Spleen (tissue), 11 donors: ENCODE data around the gene SPDYE17. TPM values are rescaled to one million over a fixed set of nuclear protein-coding genes. Genes with fewer than 3 reads are reported as not detected.
"Not testable (repeated sequence)": the region's sequence is repeated elsewhere in the genome, so short reads cannot be mapped to it uniquely, and the experiment has no call there.

Experiments used
- DNase-seq: peaks from one replicate; pipeline ENCODE4 v3.0.0-alpha.2; 2020
- H3K27ac ChIP-seq, 8 donors: fragments of 200-600 bp; sonication (generic) in 7 of 8; 1 replicate in 4 of 8; 2 replicates in 4 of 8; pipeline versions ENCODE4 v1.5.0 to v1.8.0; 2016 to 2021; ENCODE audit warnings: inconsistent platforms in 4 of 8, mild to moderate bottlenecking in 4 of 8, moderate library complexity in 1 of 8
- H3K27me3 ChIP-seq, 7 donors: fragments of 200-600 bp; sonication (generic) in 6 of 7; replicated peaks in 1 of 7; 1 replicate in 4 of 7; 2 replicates in 3 of 7; pipeline versions ENCODE4 v1.5.0 to v1.8.0; 2016 to 2021; ENCODE audit warnings: inconsistent platforms in 3 of 7, mild to moderate bottlenecking in 1 of 7
- H3K36me3 ChIP-seq, 6 donors: fragments of 200-600 bp; sonication (generic) in 5 of 6; 1 replicate in 4 of 6; 2 replicates in 2 of 6; pipeline versions ENCODE4 v1.5.0 to v1.8.0; 2016 to 2021; ENCODE audit warnings: inconsistent platforms in 2 of 6
- H3K4me1 ChIP-seq, 6 donors: fragments of 200-600 bp; sonication (generic) in 5 of 6; 1 replicate in 3 of 6; 2 replicates in 3 of 6; pipeline versions ENCODE4 v1.5.0 to v1.8.0; 2016 to 2021; ENCODE audit warnings: inconsistent platforms in 3 of 6
- H3K4me3 ChIP-seq, 8 donors: fragments of 200-600 bp; sonication (generic) in 7 of 8; 1 replicate in 4 of 8; 2 replicates in 4 of 8; pipeline versions ENCODE4 v1.5.0 to v1.8.0; 2016 to 2021; ENCODE audit warnings: inconsistent platforms in 4 of 8, mild to moderate bottlenecking in 4 of 8, moderate library complexity in 2 of 8
- H3K9me3 ChIP-seq, 8 donors: fragments of 200-600 bp; sonication (generic) in 7 of 8; 1 replicate in 4 of 8; 2 replicates in 4 of 8; pipeline versions ENCODE4 v1.5.0 to v1.8.0; 2016 to 2021; ENCODE audit warnings: inconsistent platforms in 4 of 8
- CTCF ChIP-seq, 11 experiments: fragments of 200-600 bp in 7 of 11; fragments of 450-650 bp in 4 of 11; sonication (generic) in 4 of 11; IDR thresholded peaks in 8 of 11; conservative IDR thresholded peaks in 3 of 11; 1 replicate in 7 of 11; 2 replicates in 4 of 11; pipeline versions ENCODE4 v1.4.0 to v1.8.0; 2016 to 2021; ENCODE audit warnings: antibody characterized with exemption in 11 of 11, inconsistent platforms in 4 of 11, mild to moderate bottlenecking in 1 of 11
- POLR2A ChIP-seq, 3 donors: fragments of 450-650 bp; IDR thresholded peaks; one replicate each; pipeline ENCODE4 v1.5.1; 2017; ENCODE audit warnings: antibody characterized with exemption in 3 of 3, mild to moderate bottlenecking in 1 of 3
- POLR2AphosphoS5 ChIP-seq, 3 donors: sonication (generic); formaldehyde crosslinking; IDR thresholded peaks; one replicate each; pipeline ENCODE4 v1.5.1; 2017; ENCODE audit warnings: antibody characterized with exemption in 3 of 3
- WGBS, 5 donors: extraction: QIAGEN DNeasy Blood & Tissue Kit in 3 of 5; methylation state at CpG; one replicate each; pipeline versions ENCODE4 v1.1.5 to v1.1.7; 2013 to 2018; 5-methylcytosine and 5-hydroxymethylcytosine counted together
- intact Hi-C: fragments of 100-400 bp; cut with DNase I; formaldehyde crosslinking; loops from one replicate; pipeline ENCODE4 v1.15.0; 2023; ENCODE audit warnings: low total_unique reads
- polyA plus RNA-seq, 3 donors: library from polyadenylated mRNA; stranded (reverse); fragments of 200-250 nt; gene quantifications; one replicate each; pipeline ENCODE4 v1.2.1, GENCODE V29; 2013
- total RNA-seq, 7 donors: library from RNA; depleted of rRNA in 3 of 7; stranded (reverse); fragments of >200 nt in 3 of 7; fragmentation: NEBNext Ultra II Directional in 4 of 7; extraction: Animal tissue kit (Norgen Biotek cat#: 25700) in 4 of 7; gene quantifications; one replicate each; pipeline versions ENCODE4 v1.1.0 to v1.2.1, GENCODE V29; 2016 to 2021
- donor health status: healthy with polysubstance abuse.
- donor health status: DM: no; HTN: no; CAD: no; lungs with moderate emphysema.
- donor health status: DM: no; HTN: no; CAD: no.
- donor health status: Bipolar disorder and iron deficiency.
- donor health status: healthy.
- donor health status: DM: no; HTN: no; CAD: no.
- donor health status: DM: yes; HTN: yes; CAD: no.

The SPDYE17 gene
- total and polyA plus RNA-seq, 10 donors = not detected

GRCh38 chr7:76998764-76999450, 33.3 kb downstream of the SPDYE17 start:
- H3K9me3 ChIP-seq, intact Hi-C loops, H3K4me1 ChIP-seq, H3K27ac ChIP-seq, H3K4me3 ChIP-seq, DNase-seq, H3K27me3 ChIP-seq: not testable (repeated sequence)
- peaks cover 0 to 38% (median 3%) of the 10 kb centered on the region in 6 donors for H3K36me3 ChIP-seq
- 80 to 93% (median 89%) methylated on average over 1 to 10 of the region's 11 CpGs for WGBS, 5 donors

- 81 to 95% (median 86%) methylated on average over 3 of the region's 3 CpGs for WGBS, 5 donors
- TF ChIP-seq POLR2AphosphoS5 (IDR thresholded peaks at IDR 0.05) = no peak
- no peak for TF ChIP-seq POLR2A (IDR thresholded peaks at IDR 0.05)
- TF ChIP-seq CTCF (IDR thresholded peaks at IDR 0.05 in 8 of 11, conservative IDR thresholded peaks at IDR 0.05 in 3 of 11) = no peak
- Histone ChIP-seq H3K4me3 (no peak overlapping the region), H3K4me1 (no peaks in the 10 kb centered on the region), H3K27me3 (no peaks in the 10 kb centered on the region), H3K36me3 (peaks cover 0 to 40% (median 3%) of the 10 kb centered on the region in 6 donors), H3K9me3 (no peaks in the 10 kb centered on the region), H3K27ac (no peak overlapping the region)
- no peak for DNase-seq
- intact Hi-C loops = no loop called here
Observed at GRCh38 chr7:76998285-76998589, 33.9 kb downstream of the SPDYE17 start.

- intact Hi-C loops = no loop called here
- WGBS, 5 donors = 74 to 83% (median 78%) methylated on average over 5 of the region's 5 CpGs
- no peak for DNase-seq
Observed at GRCh38 chr7:76997381-76998284, 34.5 kb downstream of the SPDYE17 start.

GRCh38 chr7:76996932-76997331, 35.2 kb downstream of the SPDYE17 start:
- intact Hi-C loops, H3K4me3 ChIP-seq, H3K27me3 ChIP-seq, H3K4me1 ChIP-seq, H3K27ac ChIP-seq, DNase-seq, H3K9me3 ChIP-seq: not testable (repeated sequence)
- peaks cover 0 to 27% (median 0%) of the 10 kb centered on the region in 6 donors for H3K36me3 ChIP-seq

More at GRCh38 chr7:76997381-76998284, 34.5 kb downstream of the SPDYE17 start:
- peak overlapping the region in 1 of 8 donors; percentile 40 for H3K27ac ChIP-seq
- H3K36me3 ChIP-seq = peaks cover 0 to 34% (median 2%) of the 10 kb centered on the region in 6 donors
- no peak for TF ChIP-seq POLR2AphosphoS5 (IDR thresholded peaks at IDR 0.05)
- no peak for TF ChIP-seq CTCF (IDR thresholded peaks at IDR 0.05 in 8 of 11, conservative IDR thresholded peaks at IDR 0.05 in 3 of 11)
- TF ChIP-seq POLR2A (IDR thresholded peaks at IDR 0.05) = no peak
- H3K9me3 ChIP-seq = no peaks in the 10 kb centered on the region
- no peaks in the 10 kb centered on the region for H3K4me1 ChIP-seq
- no peak overlapping the region for H3K4me3 ChIP-seq
- H3K27me3 ChIP-seq = no peaks in the 10 kb centered on the region

- H3K4me1 ChIP-seq, H3K9me3 ChIP-seq, DNase-seq, H3K4me3 ChIP-seq, intact Hi-C loops, H3K27ac ChIP-seq, H3K27me3 ChIP-seq: not testable (repeated sequence)
- 89 to 100% (median 94%) methylated on average over 2 to 5 of the region's 13 CpGs for WGBS, 5 donors
- peaks cover 0 to 19% (median 0%) of the 10 kb centered on the region in 6 donors for H3K36me3 ChIP-seq
Observed at GRCh38 chr7:76994286-76994685, 37.9 kb downstream of the SPDYE17 start.

GRCh38 chr7:76993831-76994230, 38.3 kb downstream of the SPDYE17 start:
- H3K27me3 ChIP-seq, H3K9me3 ChIP-seq, H3K4me1 ChIP-seq, intact Hi-C loops, H3K27ac ChIP-seq, H3K4me3 ChIP-seq: not testable (repeated sequence)
- peaks cover 0 to 19% (median 0%) of the 10 kb centered on the region in 6 donors for H3K36me3 ChIP-seq
- 91 to 94% (median 92%) methylated on average over 17 to 19 of the region's 19 CpGs for WGBS, 5 donors
- DNase-seq = peak; percentile 67

GRCh38 chr7:76992871-76993270, 39.3 kb downstream of the SPDYE17 start:
- H3K4me3 ChIP-seq, H3K27ac ChIP-seq, intact Hi-C loops, H3K9me3 ChIP-seq, H3K27me3 ChIP-seq, DNase-seq, H3K4me1 ChIP-seq: not testable (repeated sequence)
- H3K36me3 ChIP-seq = peaks cover 0 to 19% (median 0%) of the 10 kb centered on the region in 6 donors
- 97 to 98% (median 98%) methylated on average over 4 to 5 of the region's 7 CpGs; no CpG with 5 or more reads in 2 of the 5 donors for WGBS, 5 donors

- H3K27me3 ChIP-seq, H3K9me3 ChIP-seq, intact Hi-C loops, H3K4me1 ChIP-seq, H3K27ac ChIP-seq, H3K4me3 ChIP-seq, DNase-seq: not testable (repeated sequence)
- WGBS, 5 donors = 50 to 88% (median 77%) methylated on average over 2 to 13 of the region's 18 CpGs
- peaks cover 0 to 19% (median 0%) of the 10 kb centered on the region in 6 donors for H3K36me3 ChIP-seq
Observed at GRCh38 chr7:76992204-76992603, 40.0 kb downstream of the SPDYE17 start.
